A549 treated with AZD9567 at 1 μM for 4 hours (cell line): ENCODE measurements around the gene REG4. TPM values are rescaled to one million over a fixed set of nuclear protein-coding genes. Genes with fewer than 3 reads are reported as not detected.

Experiments used
- total RNA-seq: library from RNA; stranded (reverse); fragments of 200-300 nt; extraction: Qiagen RNA extraction; gene quantifications from 5 replicates; pipeline ENCODE4 v1.2.3, GENCODE V29; 2022; ENCODE audit not compliant: insufficient read depth

The REG4 gene
- not detected in 5 replicates for total RNA-seq

DNA sequence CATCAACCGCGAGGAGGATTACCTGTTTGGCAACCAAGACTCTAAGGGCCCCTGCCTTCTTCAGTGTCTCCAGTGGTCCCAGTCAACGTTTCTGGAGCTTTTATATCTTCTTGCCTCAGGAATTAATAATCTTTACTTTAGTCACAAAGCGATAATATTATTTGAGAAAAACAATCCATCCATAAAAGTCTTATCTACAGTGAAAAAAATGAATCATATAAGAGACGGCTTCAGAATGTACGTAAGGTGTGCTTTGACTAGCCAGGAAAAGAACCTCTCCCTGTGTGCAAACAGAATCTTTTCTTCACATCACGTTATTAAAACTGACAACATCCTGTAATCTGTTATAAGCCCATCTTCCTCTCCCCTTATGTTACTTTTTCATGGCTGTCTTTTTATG is at the start of gene REG4:
TSS of gene REG4 (minus strand) at position 74 of the 400 bp plus-strand sequence. CDS start 2,691 bp downstream, outside the sequence.

DNA sequence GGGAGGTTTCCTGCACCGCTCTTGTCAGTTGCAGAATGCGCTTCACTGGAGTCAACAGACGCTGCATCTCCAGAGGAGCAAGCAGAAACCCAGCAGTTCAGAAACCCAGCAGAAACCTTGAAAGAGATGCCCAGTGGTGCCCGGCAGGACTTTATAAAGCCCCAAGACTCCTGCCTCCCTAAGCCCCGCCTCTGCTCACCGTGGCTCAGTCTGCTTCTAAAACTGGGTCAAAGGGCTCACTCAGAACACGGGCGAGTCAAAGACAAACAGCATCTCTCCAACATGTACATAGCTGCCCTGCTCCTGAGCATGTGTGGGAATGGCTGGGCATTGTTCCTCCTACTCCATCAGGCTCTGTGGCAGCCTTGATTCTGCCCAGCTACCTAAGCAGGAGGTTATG is 42.5 kb downstream of the REG4 start, which contains the start of gene HMGCS2:
TSS of gene HMGCS2 (minus strand) at position 128 of the 400 bp plus-strand sequence. CDS start at position 67, 61 bp downstream.

Other genes with a start within 250 kb of the REG4 start
- gene ZNF697, start 163.2 kb downstream of the REG4 start, total RNA-seq, result 1.6 to 1.9 TPM (median 1.7 TPM) in 5 replicates
- gene PHGDH, start 99.5 kb downstream of the REG4 start, total RNA-seq, result 66.9 to 103 TPM (median 91.7 TPM) in 5 replicates
- not detected in 5 replicates for gene HMGCS2, start 42.6 kb downstream of the REG4 start, total RNA-seq
- not detected in 5 replicates for gene ADAM30, start 85.1 kb upstream of the REG4 start, total RNA-seq